ENCODE results near the gene SPPL2C. TPM values are rescaled to one million over a fixed set of nuclear protein-coding genes. Genes with fewer than 3 reads are reported as not detected.

Gene SPPL2C, protein sequence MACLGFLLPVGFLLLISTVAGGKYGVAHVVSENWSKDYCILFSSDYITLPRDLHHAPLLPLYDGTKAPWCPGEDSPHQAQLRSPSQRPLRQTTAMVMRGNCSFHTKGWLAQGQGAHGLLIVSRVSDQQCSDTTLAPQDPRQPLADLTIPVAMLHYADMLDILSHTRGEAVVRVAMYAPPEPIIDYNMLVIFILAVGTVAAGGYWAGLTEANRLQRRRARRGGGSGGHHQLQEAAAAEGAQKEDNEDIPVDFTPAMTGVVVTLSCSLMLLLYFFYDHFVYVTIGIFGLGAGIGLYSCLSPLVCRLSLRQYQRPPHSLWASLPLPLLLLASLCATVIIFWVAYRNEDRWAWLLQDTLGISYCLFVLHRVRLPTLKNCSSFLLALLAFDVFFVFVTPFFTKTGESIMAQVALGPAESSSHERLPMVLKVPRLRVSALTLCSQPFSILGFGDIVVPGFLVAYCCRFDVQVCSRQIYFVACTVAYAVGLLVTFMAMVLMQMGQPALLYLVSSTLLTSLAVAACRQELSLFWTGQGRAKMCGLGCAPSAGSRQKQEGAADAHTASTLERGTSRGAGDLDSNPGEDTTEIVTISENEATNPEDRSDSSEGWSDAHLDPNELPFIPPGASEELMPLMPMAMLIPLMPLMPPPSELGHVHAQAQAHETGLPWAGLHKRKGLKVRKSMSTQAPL
- not detected in 2 replicates for total RNA-seq

DNA sequence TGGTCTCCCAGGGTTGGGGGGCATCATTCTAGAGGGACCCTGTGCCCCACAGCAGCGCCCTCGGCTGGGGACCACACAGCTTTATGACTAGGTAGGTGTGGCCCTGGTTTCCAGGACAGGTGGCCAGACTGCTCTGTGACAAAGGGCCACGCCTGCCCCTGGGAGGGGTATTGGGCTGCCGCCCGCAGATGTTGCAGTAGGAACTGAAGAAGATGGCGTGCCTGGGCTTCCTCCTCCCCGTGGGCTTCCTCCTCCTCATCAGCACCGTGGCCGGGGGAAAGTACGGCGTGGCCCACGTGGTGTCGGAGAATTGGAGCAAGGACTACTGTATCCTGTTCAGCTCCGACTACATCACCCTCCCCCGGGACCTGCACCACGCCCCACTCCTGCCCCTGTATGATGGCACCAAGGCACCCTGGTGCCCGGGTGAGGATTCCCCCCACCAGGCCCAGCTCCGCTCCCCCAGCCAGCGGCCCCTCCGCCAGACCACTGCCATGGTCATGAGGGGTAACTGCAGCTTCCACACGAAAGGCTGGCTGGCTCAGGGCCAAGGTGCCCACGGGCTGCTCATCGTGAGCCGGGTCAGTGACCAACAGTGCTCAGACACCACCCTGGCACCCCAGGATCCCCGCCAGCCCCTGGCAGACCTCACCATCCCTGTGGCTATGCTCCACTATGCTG lies at the start of gene SPPL2C:
SPPL2C (plus strand) TSS at position 187 of the 681 bp plus-strand sequence; CDS start at position 213, 26 bp downstream.
- DNase-seq (ENCODE audit: low read depth) = no peak

DNA sequence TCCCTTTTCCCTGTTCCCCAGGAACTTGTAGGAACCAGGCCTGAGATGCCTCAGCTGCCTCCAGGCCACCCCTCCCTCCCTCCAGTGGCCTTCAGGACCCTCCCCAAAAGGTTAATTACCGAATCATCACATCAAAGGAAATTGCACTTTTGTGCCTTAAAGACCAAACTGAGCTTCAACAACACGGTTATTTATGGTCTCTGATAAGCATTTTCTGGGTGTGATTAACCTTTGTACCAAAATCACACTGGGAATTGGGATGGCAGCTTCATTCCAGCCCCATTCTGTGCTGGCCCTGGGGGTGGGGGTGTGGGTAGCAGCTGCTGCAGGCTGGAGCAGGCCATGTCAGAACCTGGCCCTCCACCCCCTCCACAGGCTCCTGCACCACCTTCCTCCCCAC lies 43.9 kb upstream of the SPPL2C start:
- DNase-seq (ENCODE audit: low read depth) = no peak

DNA sequence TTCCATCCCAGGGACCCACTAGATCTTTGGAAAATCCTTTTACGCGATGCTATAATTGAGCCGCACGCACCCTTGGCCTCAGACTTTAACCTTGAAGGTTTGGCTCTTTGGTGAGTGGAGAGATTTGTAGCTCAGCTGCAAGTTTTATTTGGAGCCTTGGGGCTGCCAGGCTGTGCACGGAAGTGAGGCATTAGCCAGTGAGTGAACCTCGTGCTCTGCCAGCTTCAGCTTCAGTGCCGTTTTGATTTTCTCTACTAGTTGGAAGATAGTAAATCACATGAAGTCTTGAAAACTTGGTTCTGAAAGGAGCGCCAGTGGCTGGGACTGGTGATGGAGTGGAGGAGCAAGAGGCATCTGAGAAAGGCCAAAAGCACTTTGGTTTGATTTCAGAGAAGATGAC lies 43.3 kb upstream of the SPPL2C start:
- DNase-seq (ENCODE audit: low read depth) = no peak

DNA sequence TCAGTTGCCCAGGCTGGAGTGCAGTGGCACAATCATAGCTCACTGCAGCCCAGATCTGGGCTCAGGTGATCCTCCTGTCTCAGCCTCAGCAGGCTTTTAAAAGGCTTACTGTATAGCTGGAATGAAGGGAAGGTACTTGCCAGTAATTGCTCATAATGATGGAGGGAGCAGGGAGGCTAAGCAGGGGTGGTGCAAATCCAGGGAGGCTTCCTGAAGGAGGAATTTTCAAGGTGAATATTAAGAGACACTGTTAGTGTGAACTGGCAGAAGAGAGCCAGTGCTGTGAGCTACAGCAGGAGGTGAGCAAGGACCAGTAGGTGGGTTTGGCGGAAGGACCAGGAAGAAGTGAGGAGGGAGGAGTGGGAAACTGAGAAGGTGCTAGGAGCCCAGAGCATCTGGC lies 35.8 kb upstream of the SPPL2C start:
- DNase-seq (ENCODE audit: low read depth) = no peak

DNA sequence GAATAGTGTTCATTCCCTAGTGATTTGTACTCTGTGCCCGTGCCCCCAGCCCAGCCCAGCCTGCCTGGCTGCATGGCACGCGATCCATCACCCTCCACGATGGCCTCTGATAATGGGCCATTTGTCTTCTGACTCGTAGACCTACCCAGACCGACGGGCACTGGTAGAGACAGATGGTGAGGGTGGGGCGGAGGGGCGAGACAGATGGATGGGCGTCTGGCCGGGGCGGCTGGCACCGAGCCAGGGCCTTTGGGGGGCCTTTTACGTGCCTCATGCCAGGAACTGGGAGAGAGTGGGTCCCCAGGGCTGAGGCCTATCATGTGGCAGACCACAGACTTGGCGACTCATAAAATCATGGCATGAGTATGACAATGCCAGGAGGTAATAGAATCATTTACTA lies 35.2 kb upstream of the SPPL2C start:
- peak; percentile 8 for DNase-seq (ENCODE audit: low read depth)

DNA sequence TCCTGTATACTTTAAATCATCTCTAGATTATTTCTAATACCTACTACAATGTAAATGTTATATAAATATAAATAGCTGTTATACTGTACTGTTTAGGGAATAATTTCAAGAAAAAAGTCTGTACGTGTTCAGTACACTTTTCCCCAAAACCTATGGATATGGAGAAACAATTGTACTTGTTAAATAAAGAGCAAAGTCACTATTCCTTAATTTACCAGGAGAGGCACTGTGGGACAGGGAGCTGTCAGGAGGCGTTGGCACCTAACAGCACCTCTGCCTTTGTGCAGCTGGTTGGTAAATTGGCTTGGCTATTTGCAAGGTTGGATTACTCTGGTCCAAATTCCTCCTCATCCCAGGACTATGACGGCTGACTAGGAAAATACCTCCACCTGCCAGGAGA lies 32.6 kb upstream of the SPPL2C start:
- peak; percentile 30 for DNase-seq (ENCODE audit: low read depth)

DNA sequence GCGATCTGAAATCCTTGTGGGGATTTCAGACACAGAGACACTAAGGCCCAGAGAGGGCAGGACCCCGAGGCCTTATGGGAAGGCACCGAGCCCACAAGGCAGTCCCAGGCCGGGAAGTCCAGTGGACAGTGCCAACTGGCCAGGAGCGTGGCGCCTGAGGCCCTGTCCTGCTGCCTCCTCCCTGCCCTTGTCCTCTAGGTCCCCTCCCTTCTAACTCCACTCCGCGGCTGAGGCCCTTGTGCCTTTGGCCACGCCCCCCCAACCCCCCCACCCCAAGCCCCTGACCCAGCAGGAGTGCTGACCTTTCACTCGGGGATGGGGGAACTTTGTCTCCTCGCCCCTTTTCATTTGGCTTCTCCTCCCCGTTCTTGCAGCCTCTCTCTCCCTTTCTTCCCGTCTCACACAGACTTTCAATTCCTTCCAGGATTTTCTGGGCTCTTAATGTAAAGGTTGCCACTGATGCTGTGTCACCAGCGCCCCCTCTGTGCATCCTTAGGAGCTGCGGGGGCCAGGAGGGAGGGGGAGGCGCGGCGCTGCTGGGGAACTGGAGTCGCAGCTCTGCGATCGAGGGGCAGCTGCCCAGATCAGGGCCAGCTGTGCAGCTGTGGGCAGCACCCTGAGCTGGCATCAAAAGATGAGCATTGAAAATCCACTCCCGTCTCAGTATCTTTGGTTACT lies 31.5 kb upstream of the SPPL2C start:
- no peak for DNase-seq (ENCODE audit: low read depth)

DNA sequence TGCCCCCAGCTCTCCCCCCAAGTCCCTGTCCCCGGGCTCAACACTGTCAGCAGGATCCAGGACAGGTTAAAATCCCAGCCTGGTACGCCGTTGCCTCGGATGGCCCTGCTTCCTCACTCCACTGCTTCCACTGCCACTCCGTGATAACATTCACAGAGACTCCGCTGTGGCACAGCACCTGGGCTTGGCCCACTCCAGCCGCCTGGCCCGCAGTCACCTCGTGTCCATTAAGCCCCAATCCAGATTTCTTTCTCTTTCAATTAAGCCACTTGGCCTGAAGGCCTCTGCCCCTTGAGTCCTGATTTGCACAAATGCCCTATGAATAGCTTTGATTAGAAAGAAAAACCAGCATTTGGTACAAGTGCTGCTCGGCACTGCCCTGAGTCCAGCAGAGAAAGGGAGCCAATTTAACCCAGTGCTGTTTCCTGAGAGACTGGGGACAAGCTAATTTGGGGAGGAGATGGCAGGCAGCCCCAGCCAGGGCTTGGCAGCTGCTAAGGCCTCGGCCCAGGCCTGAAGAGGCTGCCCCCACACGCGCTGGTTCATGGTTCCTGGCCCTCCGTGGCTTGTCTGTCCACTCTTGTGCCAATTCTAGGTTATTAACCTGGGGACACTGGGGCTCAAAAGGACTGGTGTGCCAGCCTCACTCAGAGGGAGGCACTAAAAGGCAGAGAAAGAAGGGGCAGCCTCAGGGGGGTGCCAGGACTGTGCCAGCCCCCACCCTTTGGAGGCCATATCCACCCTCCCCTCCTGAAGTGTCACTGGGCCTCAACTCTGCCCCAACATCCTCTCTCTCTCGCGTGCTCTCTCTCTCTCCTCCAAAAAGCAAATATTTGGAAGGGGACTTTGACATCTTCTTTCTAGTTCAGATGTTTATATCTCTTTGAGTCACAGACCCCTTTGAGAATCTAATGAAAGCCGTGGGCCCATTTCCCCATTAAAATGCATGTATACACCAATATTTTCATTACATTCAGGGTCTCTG lies 29.8 kb upstream of the SPPL2C start:
- DNase-seq (ENCODE audit: low read depth) = no peak

DNA sequence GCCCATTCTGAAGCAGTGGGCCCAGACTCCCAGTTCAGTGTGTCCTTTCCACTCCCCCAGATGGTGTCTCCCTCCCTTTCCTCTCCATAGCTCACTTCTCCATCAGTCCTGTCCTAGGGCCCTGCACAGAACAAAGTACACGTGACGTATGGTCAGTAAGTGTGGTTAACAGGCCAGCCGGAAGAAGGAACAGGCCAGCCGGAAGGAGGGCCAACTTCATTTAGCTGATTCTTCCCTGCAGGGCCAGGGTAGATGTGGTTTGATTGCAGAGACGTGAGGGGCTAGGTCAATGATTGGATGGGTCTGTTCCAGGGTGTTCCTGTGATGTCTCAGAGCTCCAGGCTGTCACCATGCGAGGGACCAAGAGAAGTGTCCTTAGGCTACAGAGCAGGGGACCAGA lies 28.9 kb upstream of the SPPL2C start:
- DNase-seq (ENCODE audit: low read depth) = no peak

DNA sequence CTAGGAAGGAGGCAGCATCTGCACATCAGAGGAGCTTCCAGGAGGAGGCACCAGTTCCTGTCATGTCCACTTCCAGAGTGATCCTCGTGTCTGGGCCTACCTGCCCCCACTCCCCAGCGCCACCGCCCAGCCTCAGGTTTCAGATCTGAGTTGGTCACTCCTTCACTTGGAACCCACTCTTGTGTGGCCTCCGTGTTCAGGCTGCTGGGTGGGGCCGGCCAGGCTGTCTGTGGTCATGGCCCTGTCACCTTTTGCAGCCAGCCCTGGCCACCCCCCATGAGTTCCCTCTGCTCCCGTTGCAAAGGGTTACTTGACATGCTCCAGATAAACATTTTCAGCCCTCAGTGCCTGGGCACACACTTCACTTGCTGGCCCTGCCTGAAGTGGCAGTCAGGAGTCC lies 26.6 kb upstream of the SPPL2C start:
- no peak for DNase-seq (ENCODE audit: low read depth)

DNA sequence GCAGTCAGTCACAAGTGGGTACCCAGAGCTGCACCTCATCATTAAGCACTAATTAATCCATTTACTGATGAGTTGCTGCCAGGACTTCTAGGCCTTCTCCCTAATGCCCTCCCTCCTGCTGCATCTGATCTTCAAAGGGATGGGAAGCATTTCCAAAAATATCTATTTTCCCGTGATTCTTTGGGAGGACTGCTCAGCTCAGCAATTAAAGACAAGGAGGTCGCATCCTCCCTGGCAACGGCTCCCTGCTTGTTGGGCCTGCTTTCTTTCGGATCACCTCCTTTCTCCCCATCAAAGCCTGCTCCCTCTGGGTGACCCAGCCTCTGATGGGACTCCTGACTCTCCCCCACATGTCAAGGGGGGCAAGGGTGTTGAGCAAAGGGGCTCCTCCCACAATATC lies 26.0 kb upstream of the SPPL2C start:
- no peak for DNase-seq (ENCODE audit: low read depth)

DNA sequence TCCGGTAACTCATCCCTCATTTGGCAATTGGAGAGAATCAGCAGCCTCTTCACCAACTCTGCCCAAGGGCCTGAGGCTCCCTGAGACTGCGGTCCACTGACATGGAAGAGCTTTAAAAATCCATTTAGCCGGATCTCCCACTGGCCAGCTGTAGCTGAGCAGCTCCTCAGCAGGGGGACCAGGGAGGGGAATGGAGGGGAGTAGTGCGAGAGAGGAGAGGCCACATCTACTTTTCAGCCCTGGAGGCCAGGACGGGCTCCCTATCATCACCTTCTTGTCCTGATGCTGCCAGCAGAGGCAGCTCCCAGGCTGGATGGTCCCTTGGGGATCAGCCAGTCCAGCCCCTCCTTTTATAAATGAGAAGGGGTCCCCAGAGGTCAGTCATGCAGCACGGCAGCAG lies 25.0 kb upstream of the SPPL2C start:
- DNase-seq (ENCODE audit: low read depth) = no peak

DNA sequence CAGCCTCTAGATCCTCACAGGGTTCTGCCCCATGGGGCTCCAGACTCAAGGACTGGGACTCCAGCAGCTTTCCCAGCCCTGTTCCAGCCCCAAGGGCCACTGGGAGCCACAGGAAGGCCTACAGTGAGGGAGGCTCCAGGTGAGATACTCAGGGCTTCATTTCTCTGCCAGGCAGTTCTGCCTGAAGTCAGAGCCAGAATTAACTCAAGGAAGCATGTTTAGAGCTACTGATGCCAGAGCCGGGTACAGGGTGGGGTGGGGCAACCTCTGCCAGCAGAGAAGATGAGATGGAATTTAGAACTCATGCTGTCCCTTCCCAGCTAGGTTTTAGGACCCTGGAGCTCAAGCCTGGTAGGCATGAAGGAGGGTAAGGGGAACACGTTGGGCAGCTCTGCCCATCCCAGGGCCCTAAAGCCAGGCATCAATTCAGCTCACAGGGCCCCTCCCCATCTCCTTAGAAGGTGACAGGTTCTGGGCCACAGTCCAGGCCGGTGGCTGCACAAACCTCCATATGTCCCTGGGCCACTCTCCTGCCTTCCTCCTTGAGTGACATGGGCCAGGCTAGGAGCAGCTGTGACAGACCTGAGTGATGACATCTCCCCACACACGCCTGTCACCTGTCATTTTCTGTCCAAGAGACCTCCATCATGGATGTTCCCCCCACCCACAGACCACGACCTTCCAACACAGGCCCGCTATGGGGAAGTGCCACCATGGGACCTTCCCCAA lies 24.5 kb upstream of the SPPL2C start:
- DNase-seq (ENCODE audit: low read depth) = no peak

DNA sequence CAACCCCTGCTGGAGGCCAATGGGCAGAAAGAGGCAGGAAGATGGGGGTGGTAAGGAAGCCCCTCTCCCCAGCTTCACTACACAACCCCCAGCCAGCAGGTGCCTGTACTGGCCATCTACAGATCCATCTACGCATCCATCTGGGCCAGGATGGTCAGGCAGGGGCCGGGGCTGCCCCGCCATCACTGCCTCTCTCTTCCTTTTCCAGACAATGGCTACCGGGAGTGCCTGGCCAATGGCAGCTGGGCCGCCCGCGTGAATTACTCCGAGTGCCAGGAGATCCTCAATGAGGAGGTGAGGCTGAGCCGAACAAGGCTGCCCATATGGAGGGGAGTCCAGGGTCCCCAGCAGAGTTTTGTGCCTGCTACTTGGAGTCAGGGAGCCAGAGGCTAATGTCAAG lies 23.5 kb upstream of the SPPL2C start:
- no peak for DNase-seq (ENCODE audit: low read depth)

DNA sequence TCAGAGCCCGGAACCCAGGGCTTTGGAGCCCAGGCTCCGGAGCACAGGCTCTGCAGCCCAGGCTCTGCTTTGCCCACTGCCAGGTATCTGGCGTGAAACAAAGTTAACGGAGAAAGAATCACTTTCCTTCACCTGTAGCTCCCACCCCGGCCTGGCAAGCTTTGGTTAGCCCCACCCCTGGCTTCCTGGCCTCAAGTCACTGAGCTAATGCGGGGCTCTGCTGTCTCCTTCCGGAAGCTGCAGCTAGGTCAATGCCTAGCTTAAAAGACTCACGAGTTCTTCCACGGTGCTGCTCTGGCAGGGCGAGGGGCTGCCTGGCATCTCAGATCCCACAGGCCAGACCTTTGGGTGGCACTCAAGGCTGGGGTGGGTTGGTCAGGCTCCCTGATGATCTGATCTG lies 21.1 kb upstream of the SPPL2C start:
- no peak for DNase-seq (ENCODE audit: low read depth)

DNA sequence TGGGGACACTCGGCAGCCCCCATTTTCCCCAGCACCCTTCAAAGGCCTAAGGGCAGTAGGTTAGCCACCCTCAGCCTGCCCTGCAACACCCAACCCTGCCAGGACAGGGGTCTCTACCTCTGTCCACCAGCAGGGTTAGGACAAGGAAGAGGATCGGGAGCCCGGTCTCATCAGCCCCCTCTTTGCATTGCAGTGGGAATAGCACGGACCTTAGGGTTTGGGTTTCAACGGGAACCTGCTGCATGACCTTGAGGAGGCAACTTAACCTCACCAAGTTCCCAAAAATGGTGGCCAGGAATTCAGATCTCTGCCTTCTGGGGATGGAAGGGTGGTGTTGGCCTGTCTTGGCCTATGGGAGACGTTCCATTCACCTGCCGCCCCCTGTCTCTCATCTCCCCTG lies 20.2 kb upstream of the SPPL2C start:
- no peak for DNase-seq (ENCODE audit: low read depth)

DNA sequence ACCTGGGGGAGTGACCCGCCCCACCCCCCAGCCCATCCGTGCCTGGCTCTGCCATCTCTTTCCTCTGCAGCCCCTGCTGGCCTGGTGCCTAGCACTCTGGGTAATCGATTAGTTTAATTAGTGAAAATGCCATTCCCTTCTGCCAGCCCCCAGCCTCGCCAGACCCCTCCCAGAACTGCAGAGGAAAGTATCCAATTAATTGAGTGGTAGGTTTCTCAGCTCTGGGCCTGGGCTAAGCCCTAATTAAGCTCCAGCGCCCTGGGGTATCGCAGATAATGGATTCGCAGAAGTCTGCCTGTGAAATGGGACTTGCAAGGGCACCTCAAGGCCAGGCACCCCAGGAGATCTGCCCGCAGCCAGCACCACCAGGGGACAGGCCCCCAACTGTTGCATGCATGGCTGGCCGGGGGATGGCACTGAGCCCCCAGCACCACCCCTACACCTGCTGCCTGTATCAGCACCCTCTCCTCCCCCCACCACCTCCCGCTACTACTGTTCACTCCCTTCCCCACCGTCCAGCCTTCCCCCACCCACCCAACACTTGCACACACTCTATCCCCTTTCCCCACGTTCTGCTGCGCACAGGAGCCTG lies 19.7 kb upstream of the SPPL2C start:
- no peak for DNase-seq (ENCODE audit: low read depth)

DNA sequence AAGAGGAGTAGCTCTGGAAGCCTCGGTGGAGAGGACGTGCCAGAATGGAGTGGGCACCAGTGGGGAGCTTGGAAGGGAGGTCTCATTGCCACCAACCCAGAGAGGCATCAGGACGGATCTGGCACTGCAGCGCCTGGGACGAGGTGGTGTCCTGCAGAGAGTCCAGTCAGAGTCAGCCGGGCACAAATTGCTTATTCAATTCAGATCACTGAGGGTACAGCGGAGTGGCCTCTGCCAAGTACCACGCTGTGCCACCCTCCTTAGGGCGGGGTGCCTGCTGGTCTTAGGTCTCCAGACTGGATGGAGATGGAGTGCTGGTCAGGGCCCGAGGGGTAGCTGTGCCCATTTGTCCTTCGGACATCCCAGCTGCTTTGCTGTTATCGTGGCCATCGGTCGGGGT lies 18.9 kb upstream of the SPPL2C start:
- DNase-seq (ENCODE audit: low read depth) = no peak

DNA sequence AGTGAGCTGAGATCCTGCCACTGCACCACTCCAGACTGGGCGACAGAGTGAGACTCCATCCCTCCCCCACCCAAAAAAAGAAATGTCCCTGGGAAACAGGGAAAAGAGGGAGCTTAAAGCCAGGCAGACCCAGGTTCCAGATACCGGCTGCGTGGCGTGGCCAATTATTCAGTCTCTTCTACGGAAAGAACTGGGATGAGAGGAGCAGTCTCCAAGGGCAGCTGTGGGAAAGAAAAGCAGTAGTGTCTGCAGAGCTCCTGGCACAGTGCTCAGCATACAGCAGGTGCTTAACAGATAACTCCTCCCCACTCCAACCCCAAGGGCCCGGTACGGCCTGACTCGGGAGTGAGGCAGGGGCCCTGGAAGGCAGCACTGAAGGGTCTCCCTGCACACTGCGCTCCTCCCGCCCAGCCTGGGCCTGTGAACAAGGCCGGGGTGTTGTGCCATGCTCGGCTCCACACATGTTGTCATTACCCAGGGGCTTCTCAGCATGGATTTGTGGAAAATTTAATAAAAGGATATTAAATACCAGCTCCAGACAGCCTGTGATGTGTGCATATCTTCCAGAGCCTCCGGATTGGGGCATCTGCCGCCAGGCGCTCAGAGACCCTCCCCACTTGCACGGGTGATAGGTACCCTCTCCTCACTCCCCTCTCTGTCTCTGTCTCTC lies 17.6 kb upstream of the SPPL2C start:
- no peak for DNase-seq (ENCODE audit: low read depth)
